HEK293T (cell line): Measurements from ENCODE around the gene ACIN1.

Experiments
- ELF4 ChIP-seq: fragments of 450-650 bp; IDR thresholded peaks from 2 replicates; pipeline ENCODE4 v1.6.1; 2017; ENCODE audit warnings: antibody characterized with exemption
- FOXA1 ChIP-seq: fragments of 450-650 bp; IDR thresholded peaks from 2 replicates; pipeline ENCODE4 v1.6.1; 2016; ENCODE audit warnings: mild to moderate bottlenecking
- FOXK2 ChIP-seq: fragments of 450-650 bp; IDR thresholded peaks from 2 replicates; pipeline ENCODE4 v1.6.1; 2016; ENCODE audit warnings: mild to moderate bottlenecking
- HDGF ChIP-seq: fragments of 450-650 bp; IDR thresholded peaks from 2 replicates; pipeline ENCODE4 v1.6.1; 2017; ENCODE audit warnings: antibody characterized with exemption, borderline replicate concordance

DNA sequence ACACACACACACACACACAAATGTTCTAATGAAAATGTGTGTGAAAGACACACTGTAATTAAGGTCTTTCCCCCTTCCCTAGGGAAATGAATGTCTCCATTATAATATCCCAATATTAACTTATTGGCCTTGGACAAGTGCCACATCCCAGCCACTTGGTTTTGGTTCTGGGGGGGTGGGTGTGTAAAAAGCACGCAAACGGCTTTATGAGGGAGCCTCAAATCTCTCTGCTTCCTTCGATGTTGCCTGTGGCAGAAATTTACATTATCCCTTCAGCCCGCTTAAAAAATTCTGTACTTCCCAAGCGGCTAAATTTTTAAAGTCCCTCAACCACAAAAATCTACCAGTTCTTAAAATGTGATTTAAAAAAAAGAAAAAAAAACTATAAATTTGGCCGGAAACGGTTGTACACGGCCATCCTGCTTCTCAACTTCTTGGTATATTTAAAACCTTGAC, 85.4 kb downstream of the ACIN1 start:
- TF ChIP-seq FOXK2 = no peak
- TF ChIP-seq FOXA1 = no peak
- TF ChIP-seq ELF4 = no peak
- no peak for TF ChIP-seq HDGF
